ENCODE data around the gene CYFIP2. TPM values are rescaled to one million over a fixed set of nuclear protein-coding genes. Genes with fewer than 3 reads are reported as not detected.
"Not testable (repeated sequence)": the region's sequence is repeated elsewhere in the genome, so short reads cannot be mapped to it uniquely, and the experiment has no call there.

Gene CYFIP2
- total and polyA plus RNA-seq, 2 donors from 2014 or later: 128 to 217 TPM

DNA sequence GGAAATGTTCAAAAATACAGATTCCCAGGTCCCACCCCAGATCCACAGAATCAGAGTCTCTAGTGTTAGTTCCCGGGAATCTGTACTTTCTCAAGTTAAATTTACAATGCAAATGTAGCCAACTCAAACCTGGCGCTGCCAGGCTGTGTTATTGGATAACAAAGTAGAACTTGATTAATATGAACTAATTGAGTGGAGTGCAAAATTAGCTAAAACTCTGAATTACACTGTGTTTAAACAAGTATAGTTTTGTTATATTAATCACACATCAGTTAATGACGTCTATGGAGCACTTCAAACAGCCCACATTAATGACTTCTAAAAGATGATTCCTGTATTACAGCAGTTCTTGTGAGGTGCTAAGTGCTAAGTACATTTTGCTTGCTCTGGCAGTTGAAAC is 32.4 kb upstream of the CYFIP2 start:
- no peaks in the 10 kb centered on the region for H3K9me3 ChIP-seq (ENCODE audit: control insufficient read depth in 2 of 3, insufficient read depth in 1 of 3, low read length in 3 of 3)
- no peak for DNase-seq
- H3K4me3 ChIP-seq (ENCODE audit: low read length in 3 of 3): no peak overlapping the region
- H3K36me3 ChIP-seq (ENCODE audit: control insufficient read depth in 2 of 3, insufficient read depth in 3 of 3, low read length in 3 of 3): no peaks in the 10 kb centered on the region
- H3K27ac ChIP-seq (ENCODE audit: low read depth in 2 of 2, low read length in 2 of 2): no peak overlapping the region
- TF ChIP-seq, protein P1, sequence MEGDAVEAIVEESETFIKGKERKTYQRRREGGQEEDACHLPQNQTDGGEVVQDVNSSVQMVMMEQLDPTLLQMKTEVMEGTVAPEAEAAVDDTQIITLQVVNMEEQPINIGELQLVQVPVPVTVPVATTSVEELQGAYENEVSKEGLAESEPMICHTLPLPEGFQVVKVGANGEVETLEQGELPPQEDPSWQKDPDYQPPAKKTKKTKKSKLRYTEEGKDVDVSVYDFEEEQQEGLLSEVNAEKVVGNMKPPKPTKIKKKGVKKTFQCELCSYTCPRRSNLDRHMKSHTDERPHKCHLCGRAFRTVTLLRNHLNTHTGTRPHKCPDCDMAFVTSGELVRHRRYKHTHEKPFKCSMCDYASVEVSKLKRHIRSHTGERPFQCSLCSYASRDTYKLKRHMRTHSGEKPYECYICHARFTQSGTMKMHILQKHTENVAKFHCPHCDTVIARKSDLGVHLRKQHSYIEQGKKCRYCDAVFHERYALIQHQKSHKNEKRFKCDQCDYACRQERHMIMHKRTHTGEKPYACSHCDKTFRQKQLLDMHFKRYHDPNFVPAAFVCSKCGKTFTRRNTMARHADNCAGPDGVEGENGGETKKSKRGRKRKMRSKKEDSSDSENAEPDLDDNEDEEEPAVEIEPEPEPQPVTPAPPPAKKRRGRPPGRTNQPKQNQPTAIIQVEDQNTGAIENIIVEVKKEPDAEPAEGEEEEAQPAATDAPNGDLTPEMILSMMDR (IDR thresholded peaks at IDR 0.05; ENCODE audit: borderline replicate concordance, extremely low read depth, insufficient read depth): no peak
- H3K27me3 ChIP-seq (ENCODE audit: control insufficient read depth, insufficient read depth, low read length): no peaks in the 10 kb centered on the region
- H3K4me1 ChIP-seq (ENCODE audit: control insufficient read depth in 2 of 3, insufficient read depth in 2 of 3, low read depth in 1 of 3, low read length in 3 of 3): no peaks in the 10 kb centered on the region
- FAIRE-seq: no peak
- intact Hi-C loops (cut with DNase I): no loop called here
- H3K9ac ChIP-seq (ENCODE audit: low read length in 3 of 3): no peak overlapping the region

DNA sequence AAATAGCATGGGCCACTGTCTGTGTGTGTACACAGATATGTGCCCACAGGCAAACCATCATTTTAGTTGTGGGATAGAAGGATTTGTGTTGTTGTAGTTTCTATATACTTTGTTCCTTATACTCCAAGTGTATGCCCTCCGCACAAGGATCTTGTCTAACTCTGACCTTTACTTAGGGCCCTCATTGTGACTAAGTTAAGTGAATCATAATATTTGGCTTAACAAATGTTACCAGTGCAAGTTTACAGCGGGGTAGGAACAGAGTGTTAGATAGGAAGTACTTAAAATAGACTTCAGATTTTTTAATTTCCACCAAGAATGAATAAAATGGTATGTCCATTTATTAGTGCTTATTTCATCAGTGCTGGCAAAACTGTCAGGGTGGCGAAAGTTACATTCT is 29.5 kb upstream of the CYFIP2 start:
- no peak overlapping the region for H3K9ac ChIP-seq (ENCODE audit: low read length in 3 of 3)
- no peak overlapping the region for H3K4me3 ChIP-seq (ENCODE audit: low read length in 3 of 3)
- no peak overlapping the region for H3K27ac ChIP-seq (ENCODE audit: low read depth in 2 of 2, low read length in 2 of 2)
- no peaks in the 10 kb centered on the region for H3K36me3 ChIP-seq (ENCODE audit: control insufficient read depth in 2 of 3, insufficient read depth in 3 of 3, low read length in 3 of 3)
- no peaks in the 10 kb centered on the region for H3K27me3 ChIP-seq (ENCODE audit: control insufficient read depth, insufficient read depth, low read length)
- intact Hi-C loops (cut with DNase I): no loop called here
- FAIRE-seq (no peak), DNase-seq (no peak)
- H3K4me1 ChIP-seq (ENCODE audit: control insufficient read depth in 2 of 3, insufficient read depth in 2 of 3, low read depth in 1 of 3, low read length in 3 of 3): no peaks in the 10 kb centered on the region
- H3K9me3 ChIP-seq (ENCODE audit: control insufficient read depth in 2 of 3, insufficient read depth in 1 of 3, low read length in 3 of 3): no peaks in the 10 kb centered on the region
- TF ChIP-seq, protein P1 (IDR thresholded peaks at IDR 0.05; ENCODE audit: borderline replicate concordance, extremely low read depth, insufficient read depth): no peak

GRCh38 chr5:157241483-157241882 is 24.4 kb upstream of the CYFIP2 start:
- no peak for FAIRE-seq
- Histone ChIP-seq H3K9me3 (ENCODE audit: control insufficient read depth in 2 of 3, insufficient read depth in 1 of 3, low read length in 3 of 3) (no peaks in the 10 kb centered on the region), H3K27ac (ENCODE audit: low read depth in 2 of 2, low read length in 2 of 2) (no peak overlapping the region), H3K27me3 (ENCODE audit: control insufficient read depth, insufficient read depth, low read length) (no peaks in the 10 kb centered on the region), H3K9ac (ENCODE audit: low read length in 3 of 3) (no peak overlapping the region), H3K4me1 (ENCODE audit: control insufficient read depth in 2 of 3, insufficient read depth in 2 of 3, low read depth in 1 of 3, low read length in 3 of 3) (no peaks in the 10 kb centered on the region), H3K4me3 (ENCODE audit: low read length in 3 of 3) (no peak overlapping the region), H3K36me3 (ENCODE audit: control insufficient read depth in 2 of 3, insufficient read depth in 3 of 3, low read length in 3 of 3) (no peaks in the 10 kb centered on the region)
- no peak for DNase-seq
- intact Hi-C loops (cut with DNase I): no loop called here
- TF ChIP-seq, protein P1 (IDR thresholded peaks at IDR 0.05; ENCODE audit: borderline replicate concordance, extremely low read depth, insufficient read depth): no peak

DNA sequence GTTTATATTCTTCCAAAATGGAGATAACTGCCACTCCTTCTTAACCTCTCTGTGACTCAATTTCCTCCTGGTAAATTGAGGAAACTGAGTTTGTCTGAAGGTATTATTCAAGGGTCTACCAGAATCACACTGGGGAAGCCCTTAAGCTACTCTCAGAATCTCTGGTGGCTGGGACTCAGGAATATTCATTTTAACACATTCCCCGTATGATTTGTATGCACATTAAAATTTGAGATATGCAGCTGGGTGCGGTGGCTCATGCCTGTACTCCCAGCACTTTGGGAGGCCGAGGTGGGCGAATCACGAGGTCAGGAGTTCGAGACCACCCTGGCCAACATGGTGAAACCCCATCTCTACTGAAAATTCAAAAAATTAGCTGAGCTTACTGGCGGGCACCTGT is 21.2 kb upstream of the CYFIP2 start:
- DNase-seq; H3K36me3 ChIP-seq (ENCODE audit: control insufficient read depth in 2 of 3, insufficient read depth in 3 of 3, low read length in 3 of 3); H3K4me3 ChIP-seq (ENCODE audit: low read length in 3 of 3); H3K9me3 ChIP-seq (ENCODE audit: control insufficient read depth in 2 of 3, insufficient read depth in 1 of 3, low read length in 3 of 3); H3K4me1 ChIP-seq (ENCODE audit: control insufficient read depth in 2 of 3, insufficient read depth in 2 of 3, low read depth in 1 of 3, low read length in 3 of 3); FAIRE-seq; H3K27me3 ChIP-seq (ENCODE audit: control insufficient read depth, insufficient read depth, low read length); H3K9ac ChIP-seq (ENCODE audit: low read length in 3 of 3); H3K27ac ChIP-seq (ENCODE audit: low read depth in 2 of 2, low read length in 2 of 2); intact Hi-C loops (cut with DNase I): not testable (repeated sequence)

All from kidney (tissue), 14 donors.